Mammary epithelial cell (primary cell): Measurements from ENCODE around the gene PAWR.

ENCODE experiments used
- CTCF ChIP-seq, 2 donors: IDR thresholded peaks in 1 of 2; conservative IDR thresholded peaks in 1 of 2; 2 replicates each; pipeline ENCODE4 v1.5.1; 2011 to 2012; ENCODE audit warnings: inconsistent platforms in 2 of 2, low read length in 2 of 2, mild to moderate bottlenecking in 2 of 2, control low read depth in 1 of 2, low read depth in 1 of 2; ENCODE audit not compliant: insufficient read depth in 1 of 2; ENCODE audit errors: extremely low read depth in 1 of 2
- EZH2 ChIP-seq: IDR thresholded peaks from 2 replicates; pipeline ENCODE4 v1.6.1; 2012; ENCODE audit warnings: low read length, inconsistent platforms, borderline replicate concordance

- TF ChIP-seq CTCF (conservative IDR thresholded peaks at IDR 0.05 in 1 of 2, IDR thresholded peaks at IDR 0.05 in 1 of 2; ENCODE audit: extremely low read depth in 1 of 2, insufficient read depth in 1 of 2, low read depth in 1 of 2, low read length in 2 of 2) (no peak), EZH2 (no peak)
These were observed 116.9 kb downstream of the PAWR start for GRCh38 chr12:79573820-79574219.
